Temporal lobe (tissue), 1 donor: ENCODE results near the gene ZC3HAV1L. TPM values are rescaled to one million over a fixed set of nuclear protein-coding genes. Genes with fewer than 3 reads are reported as not detected.

Experiments used
- total RNA-seq: library from RNA; depleted of rRNA; stranded (reverse); fragments of >200 nt; gene quantifications from one replicate; pipeline ENCODE4 v1.2.3, GENCODE V29; 2014

ZC3HAV1L gene
- total RNA-seq, 1 donor from 2014 or later: 10.8 TPM

Other genes starting within 250 kb of the ZC3HAV1L start
- gene TMEM213, start 238.0 kb downstream of the ZC3HAV1L start, total RNA-seq: not detected
- 0.74 TPM for gene ATP6V0A4, start 237.8 kb downstream of the ZC3HAV1L start, total RNA-seq
- 40.6 TPM for gene KIAA1549, start 54.7 kb downstream of the ZC3HAV1L start, total RNA-seq
- 3.7 TPM for gene ZC3HAV1, start 73.7 kb upstream of the ZC3HAV1L start, total RNA-seq
- 18.9 TPM for gene UBN2, start 195.2 kb upstream of the ZC3HAV1L start, total RNA-seq